ENCODE results near the gene MAGEA9B.
"Not testable (repeated sequence)": the region's sequence is repeated elsewhere in the genome, so short reads cannot be mapped to it uniquely, and the experiment has no call there.

The MAGEA9B gene

DNA sequence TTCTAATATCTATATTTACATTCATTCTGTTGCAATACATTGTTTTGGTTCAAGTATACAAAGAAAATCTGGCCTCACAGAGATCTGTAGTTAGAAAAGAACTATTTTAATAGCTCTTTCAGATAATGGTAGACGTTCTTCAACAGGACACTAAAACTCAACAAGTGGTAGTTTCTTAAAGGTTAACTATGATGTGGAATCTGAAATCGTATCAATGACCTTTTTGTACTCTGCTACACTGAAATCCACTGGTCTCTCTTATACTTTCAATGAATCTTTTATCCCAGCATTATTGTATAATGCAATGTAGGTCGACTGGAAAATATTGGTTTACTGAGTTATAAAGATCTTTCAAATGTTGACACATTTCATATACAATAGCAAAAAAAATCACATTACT lies 31.6 kb upstream of the MAGEA9B start:
- Histone ChIP-seq H3K27me3 (ENCODE audit: insufficient read depth, low read depth) (no peaks in the 10 kb centered on the region), H3K4me1 (ENCODE audit: low read depth, poor library complexity, severe bottlenecking) (no peaks in the 10 kb centered on the region), H3K4me2 (no peak overlapping the region), H3K79me2 (ENCODE audit: insufficient read depth, low read depth) (no peaks in the 10 kb centered on the region), H3K36me3 (ENCODE audit: insufficient read depth) (no peaks in the 10 kb centered on the region), H2AFZ (ENCODE audit: low read depth) (no peak overlapping the region), H3K4me3 (IDR thresholded peaks at IDR 0.05; ENCODE audit: insufficient read depth, low read depth, low read length) (no peak overlapping the region), H3K9ac (no peak overlapping the region), H4K20me1 (ENCODE audit: insufficient read depth) (no peaks in the 10 kb centered on the region), H3K27ac (no peak overlapping the region)
- TF ChIP-seq, protein P1, sequence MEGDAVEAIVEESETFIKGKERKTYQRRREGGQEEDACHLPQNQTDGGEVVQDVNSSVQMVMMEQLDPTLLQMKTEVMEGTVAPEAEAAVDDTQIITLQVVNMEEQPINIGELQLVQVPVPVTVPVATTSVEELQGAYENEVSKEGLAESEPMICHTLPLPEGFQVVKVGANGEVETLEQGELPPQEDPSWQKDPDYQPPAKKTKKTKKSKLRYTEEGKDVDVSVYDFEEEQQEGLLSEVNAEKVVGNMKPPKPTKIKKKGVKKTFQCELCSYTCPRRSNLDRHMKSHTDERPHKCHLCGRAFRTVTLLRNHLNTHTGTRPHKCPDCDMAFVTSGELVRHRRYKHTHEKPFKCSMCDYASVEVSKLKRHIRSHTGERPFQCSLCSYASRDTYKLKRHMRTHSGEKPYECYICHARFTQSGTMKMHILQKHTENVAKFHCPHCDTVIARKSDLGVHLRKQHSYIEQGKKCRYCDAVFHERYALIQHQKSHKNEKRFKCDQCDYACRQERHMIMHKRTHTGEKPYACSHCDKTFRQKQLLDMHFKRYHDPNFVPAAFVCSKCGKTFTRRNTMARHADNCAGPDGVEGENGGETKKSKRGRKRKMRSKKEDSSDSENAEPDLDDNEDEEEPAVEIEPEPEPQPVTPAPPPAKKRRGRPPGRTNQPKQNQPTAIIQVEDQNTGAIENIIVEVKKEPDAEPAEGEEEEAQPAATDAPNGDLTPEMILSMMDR (conservative IDR thresholded peaks at IDR 0.05; ENCODE audit: low read depth, low read length) = no peak

DNA sequence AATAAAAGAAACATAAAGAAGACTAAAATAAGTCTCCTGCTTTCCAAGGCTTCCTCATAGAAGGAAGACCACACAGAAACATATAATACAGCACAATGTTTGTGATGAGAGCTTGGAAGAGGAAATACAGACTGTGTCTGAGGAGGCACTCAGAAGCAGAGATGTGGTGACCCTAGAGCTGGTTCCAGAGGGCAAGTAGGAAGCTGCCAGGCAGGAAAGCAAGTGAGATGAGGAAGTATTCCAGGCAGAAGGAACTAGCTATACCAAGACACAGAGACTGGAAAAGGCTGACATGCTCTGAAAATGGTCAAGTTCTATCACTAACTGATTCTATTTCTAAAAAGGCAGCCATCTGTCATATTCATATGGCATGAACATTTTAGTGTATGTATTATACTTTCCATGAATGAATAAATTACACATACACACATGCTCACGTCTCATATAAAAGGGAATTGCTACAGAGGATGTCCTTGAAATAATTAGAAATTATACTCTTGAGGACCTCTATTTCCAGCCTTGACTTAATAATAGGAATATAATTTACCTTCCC lies 24.4 kb upstream of the MAGEA9B start:
- Histone ChIP-seq H3K4me2 (no peak overlapping the region), H3K36me3 (ENCODE audit: insufficient read depth) (no peaks in the 10 kb centered on the region), H3K27ac (no peak overlapping the region), H3K4me3 (IDR thresholded peaks at IDR 0.05; ENCODE audit: insufficient read depth, low read depth, low read length) (no peak overlapping the region), H3K4me1 (ENCODE audit: low read depth, poor library complexity, severe bottlenecking) (no peaks in the 10 kb centered on the region), H3K27me3 (ENCODE audit: insufficient read depth, low read depth) (no peaks in the 10 kb centered on the region), H3K9ac (no peak overlapping the region), H4K20me1 (ENCODE audit: insufficient read depth) (no peaks in the 10 kb centered on the region), H2AFZ (ENCODE audit: low read depth) (no peak overlapping the region), H3K79me2 (ENCODE audit: insufficient read depth, low read depth) (no peaks in the 10 kb centered on the region)
- TF ChIP-seq, protein P1 (conservative IDR thresholded peaks at IDR 0.05; ENCODE audit: low read depth, low read length) = no peak

DNA sequence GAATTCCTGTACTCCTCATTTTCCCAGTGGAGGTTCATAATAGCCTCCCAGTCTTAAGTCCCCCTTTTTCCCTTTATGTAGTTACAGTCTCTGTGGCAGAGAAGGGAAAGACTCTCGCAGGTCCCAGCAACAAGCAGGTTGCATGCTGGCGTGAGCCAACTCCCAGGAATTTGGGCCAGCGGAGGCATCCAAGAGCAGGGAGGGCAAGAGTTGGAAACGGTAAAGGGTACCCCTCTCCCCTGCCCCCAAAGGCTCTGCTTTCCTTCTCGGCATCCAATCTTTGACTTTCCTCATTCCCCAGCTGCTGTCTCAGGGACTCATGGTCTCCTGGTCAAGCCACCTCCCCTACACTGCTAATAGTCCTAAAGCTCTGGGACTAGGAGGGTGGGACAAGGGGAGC lies 23.3 kb upstream of the MAGEA9B start:
- no peak overlapping the region for H3K27ac ChIP-seq
- H3K36me3 ChIP-seq (ENCODE audit: insufficient read depth) = no peaks in the 10 kb centered on the region
- H3K4me2 ChIP-seq = no peak overlapping the region
- H3K27me3 ChIP-seq (ENCODE audit: insufficient read depth, low read depth) = no peaks in the 10 kb centered on the region
- H2AFZ ChIP-seq (ENCODE audit: low read depth) = no peak overlapping the region
- H3K4me3 ChIP-seq (IDR thresholded peaks at IDR 0.05; ENCODE audit: insufficient read depth, low read depth, low read length) = no peak overlapping the region
- TF ChIP-seq, protein P1 (conservative IDR thresholded peaks at IDR 0.05; ENCODE audit: low read depth, low read length) = no peak
- no peaks in the 10 kb centered on the region for H3K4me1 ChIP-seq (ENCODE audit: low read depth, poor library complexity, severe bottlenecking)
- no peaks in the 10 kb centered on the region for H4K20me1 ChIP-seq (ENCODE audit: insufficient read depth)
- H3K9ac ChIP-seq = no peak overlapping the region
- no peaks in the 10 kb centered on the region for H3K79me2 ChIP-seq (ENCODE audit: insufficient read depth, low read depth)

DNA sequence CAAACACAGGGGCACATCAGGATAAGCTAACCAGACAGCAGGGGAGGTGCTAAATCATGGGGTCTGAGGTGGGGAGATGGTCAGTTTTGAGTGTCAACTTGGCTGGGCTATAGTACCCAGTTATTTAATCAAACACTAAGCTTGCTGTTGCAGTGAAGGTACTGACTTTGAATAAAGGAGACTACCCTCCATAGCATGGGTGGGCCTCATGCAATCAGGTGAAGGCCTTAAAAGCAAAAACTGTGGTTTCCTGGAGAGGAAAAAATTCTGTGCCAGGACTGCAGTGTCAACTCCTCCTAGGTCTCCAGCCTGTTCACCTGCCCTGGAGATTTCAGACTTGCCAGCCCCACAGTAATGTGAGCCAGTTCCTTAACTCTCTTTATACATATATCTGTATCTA lies 20.4 kb upstream of the MAGEA9B start:
- Histone ChIP-seq H2AFZ (ENCODE audit: low read depth) (no peak overlapping the region), H3K4me2 (no peak overlapping the region), H3K27ac (no peak overlapping the region), H3K27me3 (ENCODE audit: insufficient read depth, low read depth) (no peaks in the 10 kb centered on the region), H3K79me2 (ENCODE audit: insufficient read depth, low read depth) (no peaks in the 10 kb centered on the region), H3K9ac (no peak overlapping the region), H3K4me1 (ENCODE audit: low read depth, poor library complexity, severe bottlenecking) (no peaks in the 10 kb centered on the region), H4K20me1 (ENCODE audit: insufficient read depth) (no peaks in the 10 kb centered on the region), H3K36me3 (ENCODE audit: insufficient read depth) (no peaks in the 10 kb centered on the region), H3K4me3 (IDR thresholded peaks at IDR 0.05; ENCODE audit: insufficient read depth, low read depth, low read length) (no peak overlapping the region)
- TF ChIP-seq, protein P1 (conservative IDR thresholded peaks at IDR 0.05; ENCODE audit: low read depth, low read length) = no peak

DNA sequence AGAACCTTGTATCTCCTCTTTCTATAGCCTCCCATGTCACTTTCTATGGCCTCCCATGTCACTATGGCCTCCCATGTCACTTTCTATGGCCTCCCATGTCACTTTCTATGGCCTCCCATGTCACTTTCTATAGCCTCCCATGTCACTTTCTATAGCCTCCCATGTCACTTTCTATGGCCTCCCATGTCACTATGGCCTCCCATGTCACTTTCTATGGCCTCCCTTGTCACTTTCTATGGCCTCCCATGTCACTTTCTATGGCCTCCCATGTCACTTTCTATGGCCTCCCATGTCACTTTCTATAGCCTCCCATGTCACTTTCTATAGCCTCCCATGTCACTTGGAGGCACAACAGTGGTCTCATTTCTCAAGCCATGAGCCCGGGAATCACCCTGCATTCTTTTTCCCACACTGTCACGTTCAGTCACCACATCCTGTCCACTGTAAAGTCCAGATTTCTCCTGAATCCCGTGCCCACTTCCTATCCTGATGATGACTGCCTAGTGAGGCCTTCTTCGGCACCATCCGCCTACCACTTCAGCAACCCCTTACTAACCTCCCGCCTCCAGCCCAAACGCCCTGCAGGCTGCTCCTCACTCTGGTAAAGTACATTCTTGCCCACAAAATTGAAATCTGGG lies 18.1 kb upstream of the MAGEA9B start:
- H3K4me2 ChIP-seq; H4K20me1 ChIP-seq (ENCODE audit: insufficient read depth); H3K27me3 ChIP-seq (ENCODE audit: insufficient read depth, low read depth); H3K79me2 ChIP-seq (ENCODE audit: insufficient read depth, low read depth); H2AFZ ChIP-seq (ENCODE audit: low read depth); H3K36me3 ChIP-seq (ENCODE audit: insufficient read depth); H3K4me1 ChIP-seq (ENCODE audit: low read depth, poor library complexity, severe bottlenecking); H3K4me3 ChIP-seq (IDR thresholded peaks at IDR 0.05; ENCODE audit: insufficient read depth, low read depth, low read length); H3K9ac ChIP-seq; H3K27ac ChIP-seq: not testable (repeated sequence)

DNA sequence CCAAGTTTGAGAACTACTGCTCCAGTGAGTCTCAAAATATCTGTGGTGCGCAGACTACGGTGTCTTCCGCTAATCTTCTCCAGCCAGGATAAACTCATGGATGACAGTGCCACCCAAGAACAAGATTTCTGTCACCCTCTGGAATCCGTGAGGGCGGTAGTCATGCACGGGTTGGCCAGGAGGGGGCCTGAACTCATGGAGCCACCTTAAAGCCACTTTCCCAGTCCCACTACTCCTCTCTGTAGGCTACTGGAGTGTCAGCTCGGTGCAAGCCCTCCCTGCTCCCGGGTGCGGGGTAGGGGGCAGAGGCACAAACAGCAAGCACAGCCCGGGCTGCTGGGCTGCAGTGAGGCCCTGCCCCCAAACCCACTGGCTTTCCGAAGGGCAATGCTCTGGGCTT lies 11.3 kb upstream of the MAGEA9B start:
- H4K20me1 ChIP-seq (ENCODE audit: insufficient read depth); H3K27me3 ChIP-seq (ENCODE audit: insufficient read depth, low read depth); H3K4me2 ChIP-seq; H3K4me3 ChIP-seq (IDR thresholded peaks at IDR 0.05; ENCODE audit: insufficient read depth, low read depth, low read length); H3K9ac ChIP-seq; H3K79me2 ChIP-seq (ENCODE audit: insufficient read depth, low read depth); H2AFZ ChIP-seq (ENCODE audit: low read depth); H3K36me3 ChIP-seq (ENCODE audit: insufficient read depth); H3K27ac ChIP-seq; H3K4me1 ChIP-seq (ENCODE audit: low read depth, poor library complexity, severe bottlenecking): not testable (repeated sequence)

DNA sequence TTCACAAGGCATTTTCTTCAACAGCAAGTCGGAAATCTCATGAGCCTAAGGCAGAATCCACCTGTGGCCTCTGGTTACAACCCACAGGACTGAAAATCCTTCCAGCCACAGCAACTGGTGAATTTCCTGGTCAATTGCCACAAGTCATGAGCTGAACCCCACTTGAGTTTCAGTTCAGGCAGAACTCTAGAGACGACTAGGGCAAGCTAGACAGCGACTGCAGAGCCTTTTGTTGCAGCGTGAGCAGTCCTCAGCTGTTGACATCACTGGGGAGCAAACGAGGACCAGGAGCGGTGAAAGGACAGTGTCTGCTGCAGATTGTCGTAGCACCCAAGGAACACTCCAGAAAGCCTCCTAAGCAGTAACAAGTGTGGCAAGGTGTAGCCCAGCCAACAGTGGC lies 8.7 kb upstream of the MAGEA9B start:
- H4K20me1 ChIP-seq (ENCODE audit: insufficient read depth); H3K4me2 ChIP-seq; H3K9ac ChIP-seq; H3K27ac ChIP-seq; H2AFZ ChIP-seq (ENCODE audit: low read depth); H3K79me2 ChIP-seq (ENCODE audit: insufficient read depth, low read depth); H3K27me3 ChIP-seq (ENCODE audit: insufficient read depth, low read depth); H3K4me3 ChIP-seq (IDR thresholded peaks at IDR 0.05; ENCODE audit: insufficient read depth, low read depth, low read length); H3K36me3 ChIP-seq (ENCODE audit: insufficient read depth); H3K4me1 ChIP-seq (ENCODE audit: low read depth, poor library complexity, severe bottlenecking): not testable (repeated sequence)

Measured in KMS-11 (cell line).